Tibial nerve (tissue), 4 donors: ENCODE results near the gene COQ8A. TPM values are rescaled to one million over a fixed set of nuclear protein-coding genes. Genes with fewer than 3 reads are reported as not detected.

Experiments used
- DNase-seq, 2 donors: peaks; one replicate each; pipeline ENCODE4 v3.0.0-alpha.2; 2019; ENCODE audit warnings: low spot score in 2 of 2
- H3K27ac ChIP-seq, 4 donors: fragments of 200-600 bp; sonication (generic) in 3 of 4; one replicate each; pipeline ENCODE4 v1.5.1; 2017 to 2019; ENCODE audit warnings: mild to moderate bottlenecking in 1 of 4
- H3K27me3 ChIP-seq, 2 donors: fragments of 200-600 bp; sonication (generic) in 1 of 2; one replicate each; pipeline versions ENCODE4 v1.5.1 to v1.6.0; 2017 to 2019
- H3K36me3 ChIP-seq, 3 donors: fragments of 200-600 bp; sonication (generic); one replicate each; pipeline ENCODE4 v1.5.1; 2018 to 2019
- H3K4me1 ChIP-seq, 4 donors: fragments of 200-600 bp; sonication (generic) in 3 of 4; one replicate each; pipeline ENCODE4 v1.5.1; 2017 to 2019
- H3K4me3 ChIP-seq, 4 donors: fragments of 200-600 bp; sonication (generic) in 3 of 4; one replicate each; pipeline ENCODE4 v1.5.1; 2017 to 2019; ENCODE audit warnings: mild to moderate bottlenecking in 1 of 4, moderate library complexity in 1 of 4
- H3K9me3 ChIP-seq, 4 donors: fragments of 200-600 bp; sonication (generic) in 3 of 4; one replicate each; pipeline ENCODE4 v1.5.1; 2017 to 2019
- EP300 ChIP-seq, 2 donors: sonication (generic); formaldehyde crosslinking; IDR thresholded peaks; one replicate each; pipeline ENCODE4 v1.6.1; 2017; ENCODE audit warnings: antibody characterized with exemption in 2 of 2, mild to moderate bottlenecking in 1 of 2
- POLR2A ChIP-seq, 2 donors: fragments of 450-650 bp; IDR thresholded peaks; one replicate each; pipeline ENCODE4 v1.6.1; 2017; ENCODE audit warnings: antibody characterized with exemption in 2 of 2, mild to moderate bottlenecking in 2 of 2, moderate library complexity in 2 of 2
- WGBS, 2 donors: methylation state at CpG; one replicate each; pipeline ENCODE4 v1.1.5; 2018; 5-methylcytosine and 5-hydroxymethylcytosine counted together
- total RNA-seq, 4 donors: library from RNA; depleted of rRNA; stranded (reverse); fragments of >200 nt; gene quantifications; one replicate each; pipeline ENCODE4 v1.1.0, GENCODE V29; 2016
- TF ChIP-seq, protein P1 (sequence below), 5 experiments: fragments of 200-600 bp in 3 of 5; fragments of 450-650 bp in 2 of 5; sonication (generic) in 3 of 5; IDR thresholded peaks; one replicate each; pipeline ENCODE4 v1.5.1; 2016 to 2019; ENCODE audit warnings: antibody characterized with exemption in 5 of 5, mild to moderate bottlenecking in 3 of 5, moderate library complexity in 2 of 5

Gene COQ8A
- total RNA-seq, 4 donors from 2014 or later = 39.9 to 60.7 (median 55.5) TPM

DNA sequence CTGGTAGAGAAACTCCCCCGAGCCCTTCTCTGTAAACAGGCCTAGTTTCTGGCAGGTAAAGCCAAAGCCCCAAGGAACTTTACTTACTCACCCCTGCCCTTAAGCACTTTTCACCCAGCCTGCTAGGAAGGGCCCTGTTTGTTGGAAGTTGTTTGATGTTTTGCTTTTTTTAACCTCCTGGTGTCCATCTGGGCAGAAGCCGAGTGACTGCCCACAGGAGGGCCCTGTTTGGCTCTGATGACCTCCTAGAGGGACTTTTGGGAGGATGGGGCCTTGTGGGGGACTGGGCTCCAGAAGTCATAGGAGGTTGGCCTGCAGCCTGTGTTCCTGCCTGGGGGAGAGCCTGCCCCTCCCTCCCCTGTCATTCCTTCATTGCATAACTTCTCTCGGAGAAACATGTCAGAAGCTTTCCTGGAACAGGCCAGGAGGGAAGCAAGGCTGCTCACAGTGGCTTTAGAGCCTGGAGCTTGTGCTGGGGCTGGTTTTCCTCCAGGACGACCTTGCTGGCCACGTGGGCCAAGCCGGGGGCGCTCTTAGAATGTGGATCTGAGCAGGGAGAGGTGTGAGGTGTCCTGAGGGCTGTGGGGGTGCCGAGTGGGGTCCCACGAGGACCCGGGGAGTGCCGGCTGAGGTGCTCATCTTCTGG lies 33.9 kb downstream of the COQ8A start:
- TF ChIP-seq, protein P1, sequence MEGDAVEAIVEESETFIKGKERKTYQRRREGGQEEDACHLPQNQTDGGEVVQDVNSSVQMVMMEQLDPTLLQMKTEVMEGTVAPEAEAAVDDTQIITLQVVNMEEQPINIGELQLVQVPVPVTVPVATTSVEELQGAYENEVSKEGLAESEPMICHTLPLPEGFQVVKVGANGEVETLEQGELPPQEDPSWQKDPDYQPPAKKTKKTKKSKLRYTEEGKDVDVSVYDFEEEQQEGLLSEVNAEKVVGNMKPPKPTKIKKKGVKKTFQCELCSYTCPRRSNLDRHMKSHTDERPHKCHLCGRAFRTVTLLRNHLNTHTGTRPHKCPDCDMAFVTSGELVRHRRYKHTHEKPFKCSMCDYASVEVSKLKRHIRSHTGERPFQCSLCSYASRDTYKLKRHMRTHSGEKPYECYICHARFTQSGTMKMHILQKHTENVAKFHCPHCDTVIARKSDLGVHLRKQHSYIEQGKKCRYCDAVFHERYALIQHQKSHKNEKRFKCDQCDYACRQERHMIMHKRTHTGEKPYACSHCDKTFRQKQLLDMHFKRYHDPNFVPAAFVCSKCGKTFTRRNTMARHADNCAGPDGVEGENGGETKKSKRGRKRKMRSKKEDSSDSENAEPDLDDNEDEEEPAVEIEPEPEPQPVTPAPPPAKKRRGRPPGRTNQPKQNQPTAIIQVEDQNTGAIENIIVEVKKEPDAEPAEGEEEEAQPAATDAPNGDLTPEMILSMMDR (IDR thresholded peaks at IDR 0.05) = no peak
- TF ChIP-seq EP300 (IDR thresholded peaks at IDR 0.05) = peak in 1 of 2 donors; percentile 71
- H3K9me3 ChIP-seq = peaks cover 0 to 19% (median 4%) of the 10 kb centered on the region in 4 donors
- no peaks in the 10 kb centered on the region for H3K27me3 ChIP-seq
- peaks cover 5 to 28% (median 27%) of the 10 kb centered on the region in 4 donors for H3K4me1 ChIP-seq
- peaks cover 0 to 57% (median 0%) of the 10 kb centered on the region in 3 donors for H3K36me3 ChIP-seq
- no peak overlapping the region for H3K4me3 ChIP-seq
- peak in 1 of 2 donors; percentile 47 for DNase-seq
- WGBS, 2 donors = 45 to 62% methylated on average over 11 of the region's 11 CpGs
- peak overlapping the region; percentile 65 to 87 (median 74) for H3K27ac ChIP-seq

DNA sequence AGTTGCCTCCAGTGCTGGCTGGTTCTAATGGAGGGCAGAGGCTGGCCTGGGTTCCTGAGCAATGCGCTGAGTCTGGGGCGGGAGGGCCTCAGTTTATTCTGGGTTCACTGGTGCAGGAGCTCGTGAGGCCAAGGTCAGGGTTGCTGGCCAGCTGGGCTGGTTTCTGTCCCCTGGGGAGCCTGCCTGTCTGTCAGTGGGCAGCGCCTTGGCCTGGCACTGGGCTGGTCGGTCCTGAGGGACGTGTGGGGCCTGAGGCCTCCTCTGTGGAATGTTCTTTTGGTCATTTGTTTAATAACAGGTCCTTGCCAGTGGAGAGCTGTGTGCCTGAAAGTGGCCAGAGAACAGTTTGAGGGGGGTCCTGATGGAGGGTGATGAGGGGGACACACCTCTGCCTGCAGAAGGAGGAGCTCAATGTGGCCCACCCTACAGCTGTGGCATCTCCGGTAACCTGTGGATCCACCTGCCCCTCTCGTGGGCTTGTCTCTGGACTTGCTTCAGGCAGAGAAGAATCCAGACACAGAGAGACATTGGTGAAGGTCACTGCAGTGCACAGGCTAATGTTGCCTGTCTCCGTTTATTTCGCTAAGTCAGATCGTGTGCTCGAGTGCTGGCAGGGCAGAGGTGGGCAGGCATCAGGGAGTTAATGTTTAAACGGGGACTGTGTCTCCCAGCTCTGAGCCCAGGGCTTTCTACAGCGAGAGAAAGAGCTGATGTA lies 34.6 kb downstream of the COQ8A start:
- no peak overlapping the region for H3K4me3 ChIP-seq
- H3K4me1 ChIP-seq = peaks cover 5 to 33% (median 27%) of the 10 kb centered on the region in 4 donors
- WGBS, 2 donors = 46 to 51% methylated on average over 11 to 14 of the region's 14 CpGs
- peak overlapping the region; percentile 65 to 87 (median 74) for H3K27ac ChIP-seq
- peaks cover 0 to 55% (median 0%) of the 10 kb centered on the region in 3 donors for H3K36me3 ChIP-seq
- no peak for TF ChIP-seq POLR2A (IDR thresholded peaks at IDR 0.05)
- TF ChIP-seq EP300 (IDR thresholded peaks at IDR 0.05) = no peak
- TF ChIP-seq, protein P1 (IDR thresholded peaks at IDR 0.05) = no peak
- H3K9me3 ChIP-seq = peaks cover 0 to 19% (median 4%) of the 10 kb centered on the region in 4 donors
- no peaks in the 10 kb centered on the region for H3K27me3 ChIP-seq
- no peak for DNase-seq

DNA sequence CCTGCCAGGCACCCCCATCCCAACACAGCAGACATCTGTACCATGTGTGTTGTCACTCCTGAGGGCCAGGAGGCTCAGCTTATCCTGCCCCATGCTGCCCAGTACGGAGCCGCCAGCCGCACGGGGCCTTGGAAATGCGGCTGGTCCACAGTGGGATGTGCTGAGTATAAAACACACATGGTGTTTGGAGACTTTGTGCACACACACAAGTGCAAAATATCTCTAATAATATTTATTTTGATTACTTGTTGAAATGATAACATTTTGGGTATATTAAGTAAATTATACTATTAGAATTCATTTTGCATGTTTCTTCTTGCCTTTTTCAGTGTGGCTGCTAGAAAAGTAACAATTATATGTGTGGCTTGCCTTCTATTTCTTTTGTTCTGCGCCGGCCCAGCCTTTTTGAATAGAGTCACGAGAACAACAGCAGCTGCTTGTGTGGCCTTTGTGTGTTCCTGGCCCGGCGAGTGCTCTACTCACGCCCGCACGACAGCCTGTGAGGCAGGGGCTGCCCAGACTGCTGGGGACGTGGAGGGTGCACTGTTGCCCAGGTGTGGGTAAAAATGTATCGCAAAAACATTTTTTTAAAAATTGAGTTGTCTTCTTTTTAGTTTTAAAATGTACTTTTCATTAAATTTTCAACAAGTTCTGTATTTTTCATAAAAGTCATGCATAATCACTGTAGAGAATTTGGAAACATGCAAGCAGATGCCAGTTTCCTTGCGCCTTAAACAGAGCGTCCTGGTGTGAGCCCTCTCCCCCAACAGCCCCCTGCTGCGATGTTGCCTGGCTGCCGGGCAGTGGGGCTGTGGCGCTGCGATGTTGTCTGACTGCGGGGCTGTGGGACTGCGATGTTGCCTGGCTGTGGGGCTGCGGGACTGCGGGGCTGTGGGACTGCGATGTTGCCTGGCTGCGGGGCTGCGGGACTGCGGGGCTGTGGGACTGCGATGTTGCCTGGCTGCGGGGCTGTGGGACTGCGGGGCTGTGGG lies 35.5 kb downstream of the COQ8A start:
- H3K27ac ChIP-seq = peak overlapping the region; percentile 65 to 87 (median 74)

GRCh38 chr1:226976276-226976977 lies 36.3 kb downstream of the COQ8A start:
- DNase-seq = no peak
- TF ChIP-seq POLR2A (IDR thresholded peaks at IDR 0.05) (no peak), EP300 (IDR thresholded peaks at IDR 0.05) (no peak)
- TF ChIP-seq, protein P1 (IDR thresholded peaks at IDR 0.05) = no peak
- WGBS, 2 donors = 95 to 96% methylated on average over 26 to 34 of the region's 34 CpGs
- Histone ChIP-seq H3K27me3 (no peaks in the 10 kb centered on the region), H3K36me3 (peaks cover 0 to 44% (median 0%) of the 10 kb centered on the region in 3 donors), H3K4me1 (peaks cover 5 to 45% (median 27%) of the 10 kb centered on the region in 4 donors), H3K9me3 (peaks cover 0 to 9% (median 3%) of the 10 kb centered on the region in 4 donors), H3K27ac (no peak overlapping the region), H3K4me3 (no peak overlapping the region)

More for the DNA sequence above, 35.5 kb downstream of the COQ8A start:
- Histone ChIP-seq H3K9me3 (peaks cover 0 to 16% (median 4%) of the 10 kb centered on the region in 4 donors), H3K36me3 (peaks cover 0 to 47% (median 0%) of the 10 kb centered on the region in 3 donors), H3K4me3 (no peak overlapping the region), H3K4me1 (peaks cover 5 to 41% (median 27%) of the 10 kb centered on the region in 4 donors), H3K27me3 (no peaks in the 10 kb centered on the region)
- no peak for DNase-seq
- peak in 1 of 2 donors; percentile 13 for TF ChIP-seq EP300 (IDR thresholded peaks at IDR 0.05)
- no peak for TF ChIP-seq POLR2A (IDR thresholded peaks at IDR 0.05)
- TF ChIP-seq, protein P1 (IDR thresholded peaks at IDR 0.05) = no peak
- WGBS, 2 donors = 69 to 80% methylated on average over 24 to 25 of the region's 32 CpGs
